Stimulated activated CD8-positive, alpha-beta memory T cell treated with anti-CD3 and anti-CD28 coated beads, Interleukin-4, amount 100 ng/mL, for 4 hours (primary cell): Measurements from ENCODE around the gene AHNAK2.
"Not testable (repeated sequence)": the region's sequence is repeated elsewhere in the genome, so short reads cannot be mapped to it uniquely, and the experiment has no call there.

Experiments
- DNase-seq, 2 donors: peaks; one replicate each; pipeline ENCODE4 v3.0.0-alpha.2; 2020; ENCODE audit warnings: low read depth in 2 of 2, low spot score in 1 of 2

Gene AHNAK2

GRCh38 chr14:104954746-104955395, 23.3 kb downstream of the AHNAK2 start:
- DNase-seq = no peak

- no peak for DNase-seq
Measured at GRCh38 chr14:104953896-104954656, 24.1 kb downstream of the AHNAK2 start.

- no peak for DNase-seq
Measured at GRCh38 chr14:104953097-104953496, 25.1 kb downstream of the AHNAK2 start.

GRCh38 chr14:104951863-104952657, 26.1 kb downstream of the AHNAK2 start:
- DNase-seq = not testable (repeated sequence)

- not testable (repeated sequence) for DNase-seq
Measured at GRCh38 chr14:104950701-104951100, 27.5 kb downstream of the AHNAK2 start.

GRCh38 chr14:104950021-104950420, 28.2 kb downstream of the AHNAK2 start:
- DNase-seq = no peak

GRCh38 chr14:104949406-104949955, 28.7 kb downstream of the AHNAK2 start:
- not testable (repeated sequence) for DNase-seq

GRCh38 chr14:104948736-104949031, 29.5 kb downstream of the AHNAK2 start:
- no peak for DNase-seq

- DNase-seq = not testable (repeated sequence)
Measured at GRCh38 chr14:104947881-104948735, 30.1 kb downstream of the AHNAK2 start.

- DNase-seq = not testable (repeated sequence)
Measured at GRCh38 chr14:104947201-104947600, 31.0 kb downstream of the AHNAK2 start.

- DNase-seq = not testable (repeated sequence)
Measured at GRCh38 chr14:104945986-104946965, 31.9 kb downstream of the AHNAK2 start.

GRCh38 chr14:104945266-104945665, 32.9 kb downstream of the AHNAK2 start:
- not testable (repeated sequence) for DNase-seq

- DNase-seq = not testable (repeated sequence)
Measured at GRCh38 chr14:104944436-104945205, 33.6 kb downstream of the AHNAK2 start.

GRCh38 chr14:104944016-104944308, 34.2 kb downstream of the AHNAK2 start:
- not testable (repeated sequence) for DNase-seq

GRCh38 chr14:104943216-104944015, 34.8 kb downstream of the AHNAK2 start:
- DNase-seq = not testable (repeated sequence)

GRCh38 chr14:104942586-104942985, 35.6 kb downstream of the AHNAK2 start:
- DNase-seq = no peak

- DNase-seq = no peak
Measured at GRCh38 chr14:104941508-104942365, 36.4 kb downstream of the AHNAK2 start.
